Right renal cortex interstitium (tissue), 3 donors: ENCODE results near the gene PAX3. TPM values are rescaled to one million over a fixed set of nuclear protein-coding genes. Genes with fewer than 3 reads are reported as not detected.

Experiments
- DNase-seq, 3 donors: peaks; one replicate each; pipeline ENCODE4 v3.0.0-alpha.2; 2013; ENCODE audit warnings: low read depth in 3 of 3, low spot score in 2 of 3
- polyA plus RNA-seq, 3 donors: library from polyadenylated mRNA; unstranded; fragments of 120-200 nt; gene quantifications; one replicate each; pipeline ENCODE4 v1.2.1, GENCODE V29; 2013; ENCODE audit not compliant: insufficient read length in 3 of 3

PAX3 gene
- polyA plus RNA-seq, 3 donors: not detected

GRCh38 chr2:222299906-222300725 lies 1.3 kb upstream of the PAX3 start:
- DNase-seq: no peak

GRCh38 chr2:222298001-222298310 lies 842 bp downstream of the PAX3 start:
- no peak for DNase-seq

GRCh38 chr2:222297600-222297935 lies 1.2 kb downstream of the PAX3 start:
- no peak for DNase-seq

- DNase-seq: no peak
Observed at GRCh38 chr2:222296911-222297599, 1.7 kb downstream of the PAX3 start.

GRCh38 chr2:222296311-222296741 lies 2.5 kb downstream of the PAX3 start:
- DNase-seq: no peak

GRCh38 chr2:222295368-222296062 lies 3.3 kb downstream of the PAX3 start:
- DNase-seq: no peak

GRCh38 chr2:222294996-222295367 lies 3.8 kb downstream of the PAX3 start:
- no peak for DNase-seq

GRCh38 chr2:222293660-222294630 lies 4.9 kb downstream of the PAX3 start:
- no peak for DNase-seq

GRCh38 chr2:222292149-222293134 lies 6.4 kb downstream of the PAX3 start:
- no peak for DNase-seq

GRCh38 chr2:222291485-222291841 lies 7.3 kb downstream of the PAX3 start:
- no peak for DNase-seq

- DNase-seq: no peak
Observed at GRCh38 chr2:222290736-222291484, 7.9 kb downstream of the PAX3 start.

GRCh38 chr2:222290401-222290735 lies 8.4 kb downstream of the PAX3 start:
- no peak for DNase-seq

GRCh38 chr2:222289278-222290160 lies 9.3 kb downstream of the PAX3 start:
- DNase-seq: no peak

- no peak for DNase-seq
Observed at GRCh38 chr2:222288590-222289277, 10.1 kb downstream of the PAX3 start.

- DNase-seq: no peak
Observed at GRCh38 chr2:222287862-222288479, 10.8 kb downstream of the PAX3 start.

GRCh38 chr2:222284466-222284865 lies 14.3 kb downstream of the PAX3 start:
- no peak for DNase-seq

- DNase-seq: no peak
Observed at GRCh38 chr2:222283634-222284033, 15.2 kb downstream of the PAX3 start.
